Spleen (tissue), 11 donors: ENCODE data around the gene CABLES1. TPM values are rescaled to one million over a fixed set of nuclear protein-coding genes. Genes with fewer than 3 reads are reported as not detected.

Experiments
- DNase-seq: peaks from one replicate; pipeline ENCODE4 v3.0.0-alpha.2; 2020
- H3K27ac ChIP-seq, 8 donors: fragments of 200-600 bp; sonication (generic) in 7 of 8; 1 replicate in 4 of 8; 2 replicates in 4 of 8; pipeline versions ENCODE4 v1.5.0 to v1.8.0; 2016 to 2021; ENCODE audit warnings: inconsistent platforms in 4 of 8, mild to moderate bottlenecking in 4 of 8, moderate library complexity in 1 of 8
- H3K27me3 ChIP-seq, 7 donors: fragments of 200-600 bp; sonication (generic) in 6 of 7; replicated peaks in 1 of 7; 1 replicate in 4 of 7; 2 replicates in 3 of 7; pipeline versions ENCODE4 v1.5.0 to v1.8.0; 2016 to 2021; ENCODE audit warnings: inconsistent platforms in 3 of 7, mild to moderate bottlenecking in 1 of 7
- H3K36me3 ChIP-seq, 6 donors: fragments of 200-600 bp; sonication (generic) in 5 of 6; 1 replicate in 4 of 6; 2 replicates in 2 of 6; pipeline versions ENCODE4 v1.5.0 to v1.8.0; 2016 to 2021; ENCODE audit warnings: inconsistent platforms in 2 of 6
- H3K4me1 ChIP-seq, 6 donors: fragments of 200-600 bp; sonication (generic) in 5 of 6; 1 replicate in 3 of 6; 2 replicates in 3 of 6; pipeline versions ENCODE4 v1.5.0 to v1.8.0; 2016 to 2021; ENCODE audit warnings: inconsistent platforms in 3 of 6
- H3K4me3 ChIP-seq, 8 donors: fragments of 200-600 bp; sonication (generic) in 7 of 8; 1 replicate in 4 of 8; 2 replicates in 4 of 8; pipeline versions ENCODE4 v1.5.0 to v1.8.0; 2016 to 2021; ENCODE audit warnings: inconsistent platforms in 4 of 8, mild to moderate bottlenecking in 4 of 8, moderate library complexity in 2 of 8
- H3K9me3 ChIP-seq, 8 donors: fragments of 200-600 bp; sonication (generic) in 7 of 8; 1 replicate in 4 of 8; 2 replicates in 4 of 8; pipeline versions ENCODE4 v1.5.0 to v1.8.0; 2016 to 2021; ENCODE audit warnings: inconsistent platforms in 4 of 8
- POLR2A ChIP-seq, 3 donors: fragments of 450-650 bp; IDR thresholded peaks; one replicate each; pipeline ENCODE4 v1.5.1; 2017; ENCODE audit warnings: antibody characterized with exemption in 3 of 3, mild to moderate bottlenecking in 1 of 3
- POLR2AphosphoS5 ChIP-seq, 3 donors: sonication (generic); formaldehyde crosslinking; IDR thresholded peaks; one replicate each; pipeline ENCODE4 v1.5.1; 2017; ENCODE audit warnings: antibody characterized with exemption in 3 of 3
- WGBS, 5 donors: extraction: QIAGEN DNeasy Blood & Tissue Kit in 3 of 5; methylation state at CpG; one replicate each; pipeline versions ENCODE4 v1.1.5 to v1.1.7; 2013 to 2018; 5-methylcytosine and 5-hydroxymethylcytosine counted together
- intact Hi-C: fragments of 100-400 bp; cut with DNase I; formaldehyde crosslinking; loops from one replicate; pipeline ENCODE4 v1.15.0; 2023; ENCODE audit warnings: low total_unique reads
- polyA plus RNA-seq, 3 donors: library from polyadenylated mRNA; stranded (reverse); fragments of 200-250 nt; gene quantifications; one replicate each; pipeline ENCODE4 v1.2.1, GENCODE V29; 2013
- total RNA-seq, 7 donors: library from RNA; depleted of rRNA in 3 of 7; stranded (reverse); fragments of >200 nt in 3 of 7; fragmentation: NEBNext Ultra II Directional in 4 of 7; extraction: Animal tissue kit (Norgen Biotek cat#: 25700) in 4 of 7; gene quantifications; one replicate each; pipeline versions ENCODE4 v1.1.0 to v1.2.1, GENCODE V29; 2016 to 2021
- TF ChIP-seq, protein P1 (sequence below), 11 experiments: fragments of 200-600 bp in 7 of 11; fragments of 450-650 bp in 4 of 11; sonication (generic) in 4 of 11; IDR thresholded peaks in 8 of 11; conservative IDR thresholded peaks in 3 of 11; 1 replicate in 7 of 11; 2 replicates in 4 of 11; pipeline versions ENCODE4 v1.4.0 to v1.8.0; 2016 to 2021; ENCODE audit warnings: antibody characterized with exemption in 11 of 11, inconsistent platforms in 4 of 11, mild to moderate bottlenecking in 1 of 11
- donor health status: healthy with polysubstance abuse.
- donor health status: DM: no; HTN: no; CAD: no; lungs with moderate emphysema.
- donor health status: DM: no; HTN: no; CAD: no.
- donor health status: Bipolar disorder and iron deficiency.
- donor health status: healthy.
- donor health status: DM: no; HTN: no; CAD: no.
- donor health status: DM: yes; HTN: yes; CAD: no.

Gene CABLES1
- total and polyA plus RNA-seq, 10 donors: 1.7 to 18.7 (median 6.0) TPM

DNA sequence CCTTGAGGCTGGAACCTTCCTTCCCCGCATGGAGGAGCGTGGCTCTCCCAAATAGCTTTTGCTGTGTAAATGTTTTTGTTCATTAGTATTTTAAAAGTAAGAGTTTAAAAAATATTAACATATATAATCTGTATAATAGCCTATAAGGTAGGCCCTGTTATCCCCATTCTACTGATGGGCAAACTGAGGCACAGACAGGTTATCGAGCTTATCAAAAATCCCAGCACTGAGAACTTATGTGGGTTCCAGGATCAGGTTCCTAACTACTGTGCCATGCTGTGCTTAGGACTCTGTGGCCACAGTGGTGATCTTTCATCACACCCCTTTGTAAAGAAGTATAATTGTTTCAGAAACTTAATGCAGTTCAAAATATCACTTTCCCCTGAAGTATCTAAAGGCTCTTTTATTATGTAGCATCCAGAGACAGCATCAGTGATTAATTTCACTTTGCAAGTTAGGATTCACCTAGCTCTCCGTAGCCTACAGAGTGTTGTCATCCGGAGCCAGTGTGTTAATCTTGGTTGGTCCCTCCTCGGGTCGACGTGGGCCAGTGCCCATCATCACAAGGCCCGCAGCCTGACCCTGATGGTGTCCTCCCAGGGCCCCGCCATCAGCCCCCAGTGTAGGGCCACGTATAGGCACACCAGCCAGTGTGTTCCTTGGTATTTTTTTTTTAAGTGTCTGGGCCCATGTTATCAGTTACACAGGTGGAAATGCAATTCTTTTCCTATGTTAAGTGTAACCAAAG lies 28.7 kb downstream of the CABLES1 start:
- 77 to 93% (median 93%) methylated on average over 11 of the region's 11 CpGs for WGBS, 5 donors
- no peak overlapping the region for H3K27ac ChIP-seq
- TF ChIP-seq, protein P1, sequence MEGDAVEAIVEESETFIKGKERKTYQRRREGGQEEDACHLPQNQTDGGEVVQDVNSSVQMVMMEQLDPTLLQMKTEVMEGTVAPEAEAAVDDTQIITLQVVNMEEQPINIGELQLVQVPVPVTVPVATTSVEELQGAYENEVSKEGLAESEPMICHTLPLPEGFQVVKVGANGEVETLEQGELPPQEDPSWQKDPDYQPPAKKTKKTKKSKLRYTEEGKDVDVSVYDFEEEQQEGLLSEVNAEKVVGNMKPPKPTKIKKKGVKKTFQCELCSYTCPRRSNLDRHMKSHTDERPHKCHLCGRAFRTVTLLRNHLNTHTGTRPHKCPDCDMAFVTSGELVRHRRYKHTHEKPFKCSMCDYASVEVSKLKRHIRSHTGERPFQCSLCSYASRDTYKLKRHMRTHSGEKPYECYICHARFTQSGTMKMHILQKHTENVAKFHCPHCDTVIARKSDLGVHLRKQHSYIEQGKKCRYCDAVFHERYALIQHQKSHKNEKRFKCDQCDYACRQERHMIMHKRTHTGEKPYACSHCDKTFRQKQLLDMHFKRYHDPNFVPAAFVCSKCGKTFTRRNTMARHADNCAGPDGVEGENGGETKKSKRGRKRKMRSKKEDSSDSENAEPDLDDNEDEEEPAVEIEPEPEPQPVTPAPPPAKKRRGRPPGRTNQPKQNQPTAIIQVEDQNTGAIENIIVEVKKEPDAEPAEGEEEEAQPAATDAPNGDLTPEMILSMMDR (IDR thresholded peaks at IDR 0.05 in 8 of 11, conservative IDR thresholded peaks at IDR 0.05 in 3 of 11): no peak
- TF ChIP-seq POLR2AphosphoS5 (IDR thresholded peaks at IDR 0.05) (no peak), POLR2A (IDR thresholded peaks at IDR 0.05) (no peak)
- H3K4me3 ChIP-seq: no peak overlapping the region
- no peaks in the 10 kb centered on the region for H3K27me3 ChIP-seq
- DNase-seq: no peak
- no peaks in the 10 kb centered on the region for H3K36me3 ChIP-seq
- H3K4me1 ChIP-seq: peaks cover 0 to 12% (median 0%) of the 10 kb centered on the region in 6 donors
- H3K9me3 ChIP-seq: no peaks in the 10 kb centered on the region
- intact Hi-C loops: no loop called here

DNA sequence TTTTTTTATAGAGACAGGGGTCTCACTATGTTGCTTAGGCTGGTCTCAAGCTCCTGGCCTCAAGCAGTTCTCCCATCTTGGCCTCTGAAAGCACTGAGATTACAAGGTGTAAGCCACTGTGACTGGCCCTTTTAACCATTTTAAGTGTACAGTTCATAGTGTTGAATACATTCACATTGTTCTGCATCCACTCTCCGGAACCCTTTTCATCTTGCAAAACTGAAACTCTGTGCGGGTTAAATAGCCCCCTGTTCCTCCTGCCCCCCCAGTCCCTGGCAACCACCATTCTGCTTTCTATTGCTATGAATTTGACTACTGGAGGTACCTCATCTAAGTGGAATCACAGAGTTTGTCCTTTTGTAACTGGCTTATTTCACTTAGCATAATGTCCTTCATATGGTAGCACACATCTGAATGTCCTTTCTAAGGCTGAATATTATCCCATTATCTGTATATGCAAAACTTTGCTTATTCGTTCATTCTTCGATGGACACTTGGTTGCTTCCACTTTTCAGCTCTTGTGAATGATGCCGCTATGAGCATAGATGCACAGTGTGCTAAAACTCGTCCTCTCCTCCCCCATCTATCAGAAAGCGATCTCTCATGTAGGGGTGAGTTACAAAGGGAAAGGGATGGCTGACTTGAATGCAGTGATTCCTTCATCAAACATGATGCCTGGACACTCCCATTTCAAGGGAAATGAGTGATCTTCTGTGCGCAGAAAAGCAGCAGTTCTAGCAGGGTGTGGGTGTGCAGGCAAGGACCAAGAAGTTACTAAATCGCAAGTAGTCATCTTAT lies 30.2 kb downstream of the CABLES1 start:
- TF ChIP-seq POLR2AphosphoS5 (IDR thresholded peaks at IDR 0.05) (no peak), POLR2A (IDR thresholded peaks at IDR 0.05) (no peak)
- TF ChIP-seq, protein P1 (IDR thresholded peaks at IDR 0.05 in 8 of 11, conservative IDR thresholded peaks at IDR 0.05 in 3 of 11): no peak
- no peaks in the 10 kb centered on the region for H3K9me3 ChIP-seq
- H3K27me3 ChIP-seq: no peaks in the 10 kb centered on the region
- H3K4me3 ChIP-seq: no peak overlapping the region
- H3K27ac ChIP-seq: no peak overlapping the region
- intact Hi-C loops: no loop called here
- no peaks in the 10 kb centered on the region for H3K36me3 ChIP-seq
- WGBS, 5 donors: 91 to 96% (median 92%) methylated on average over 9 of the region's 9 CpGs
- no peak for DNase-seq
- peaks cover 0 to 12% (median 0%) of the 10 kb centered on the region in 6 donors for H3K4me1 ChIP-seq

DNA sequence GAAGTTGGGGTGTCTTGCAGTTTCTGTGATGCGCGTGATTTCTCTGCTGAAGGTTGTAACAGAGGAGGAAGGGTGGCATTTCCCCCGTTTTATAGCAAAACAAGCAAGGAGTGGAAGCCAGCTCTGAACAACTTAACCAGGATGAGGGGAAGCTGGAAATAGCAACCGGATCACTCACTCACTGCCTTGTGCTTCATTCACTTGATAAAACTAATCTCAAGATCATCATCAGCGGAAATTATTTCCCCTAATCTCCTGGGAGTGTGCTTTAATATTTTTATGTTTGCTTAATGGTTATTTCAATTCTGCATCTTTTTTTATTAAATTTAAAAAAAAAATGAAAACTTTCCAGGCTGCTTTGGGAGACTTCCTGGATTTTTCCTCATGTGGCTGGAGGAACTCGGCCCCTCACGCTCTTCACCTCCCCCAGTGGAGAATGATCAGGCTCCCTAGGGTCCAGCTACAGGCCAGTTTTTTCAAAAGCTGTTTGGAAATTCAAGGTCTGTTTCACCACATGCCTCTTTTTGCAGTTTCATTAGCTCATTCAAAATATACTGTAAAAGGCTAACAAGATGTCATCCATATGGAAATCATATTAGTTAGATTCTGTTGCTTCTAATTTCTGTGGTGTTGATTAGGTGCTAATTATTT lies 31.7 kb downstream of the CABLES1 start:
- no peak overlapping the region for H3K27ac ChIP-seq
- intact Hi-C loops: no loop called here
- H3K4me1 ChIP-seq: peaks cover 0 to 12% (median 0%) of the 10 kb centered on the region in 6 donors
- H3K27me3 ChIP-seq: no peaks in the 10 kb centered on the region
- DNase-seq: peak; percentile 8
- WGBS, 5 donors: 52 to 76% (median 72%) methylated on average over 7 of the region's 7 CpGs
- no peaks in the 10 kb centered on the region for H3K36me3 ChIP-seq
- TF ChIP-seq POLR2A (IDR thresholded peaks at IDR 0.05): no peak
- TF ChIP-seq POLR2AphosphoS5 (IDR thresholded peaks at IDR 0.05): no peak
- TF ChIP-seq, protein P1 (IDR thresholded peaks at IDR 0.05 in 8 of 11, conservative IDR thresholded peaks at IDR 0.05 in 3 of 11): no peak
- H3K9me3 ChIP-seq: no peaks in the 10 kb centered on the region
- H3K4me3 ChIP-seq: no peak overlapping the region
